ENCODE data around the gene OCRL.

Gene OCRL

DNA sequence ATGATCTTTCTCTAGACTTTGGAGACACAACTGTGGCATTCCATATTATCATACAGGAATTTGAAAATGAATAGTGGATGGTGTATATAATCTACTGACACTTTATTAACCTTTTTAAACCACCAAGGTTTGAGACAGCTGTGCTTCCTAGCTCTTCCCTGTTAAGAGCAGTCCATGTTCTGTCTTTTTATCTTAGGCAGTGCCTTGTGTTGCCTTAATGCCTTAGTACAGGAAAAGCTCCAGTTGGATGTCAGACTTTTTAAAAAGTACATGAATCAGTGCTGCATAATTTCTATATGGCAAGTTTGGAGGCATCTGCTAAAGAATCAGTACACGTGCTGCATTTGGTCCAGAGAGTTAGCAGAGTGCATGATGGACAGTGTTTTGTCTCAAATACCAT lies 45.1 kb downstream of the OCRL start:
- no peak for DNase-seq (ENCODE audit: low read depth in 2 of 3, low spot score in 1 of 3)

DNA sequence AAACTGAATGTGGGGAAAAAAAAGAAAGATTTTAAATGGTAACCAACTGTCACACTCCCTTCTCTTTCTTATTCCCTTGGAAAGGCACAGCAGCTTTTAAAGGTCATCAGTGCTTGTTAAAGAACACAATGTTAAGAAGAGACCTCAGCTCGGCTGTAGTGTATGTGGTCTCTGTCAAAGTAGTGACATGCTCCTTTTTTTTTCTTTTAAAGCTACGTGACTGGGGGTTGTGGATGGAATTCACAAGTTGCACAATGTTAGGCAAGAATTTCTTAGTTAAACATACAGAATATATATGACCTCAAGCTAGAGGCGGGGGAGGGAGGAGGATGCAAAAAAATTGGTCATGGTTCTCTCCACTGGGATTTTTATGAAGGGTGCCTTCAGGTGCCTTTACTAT lies 45.6 kb downstream of the OCRL start:
- DNase-seq (ENCODE audit: low read depth in 2 of 3, low spot score in 1 of 3) = no peak

DNA sequence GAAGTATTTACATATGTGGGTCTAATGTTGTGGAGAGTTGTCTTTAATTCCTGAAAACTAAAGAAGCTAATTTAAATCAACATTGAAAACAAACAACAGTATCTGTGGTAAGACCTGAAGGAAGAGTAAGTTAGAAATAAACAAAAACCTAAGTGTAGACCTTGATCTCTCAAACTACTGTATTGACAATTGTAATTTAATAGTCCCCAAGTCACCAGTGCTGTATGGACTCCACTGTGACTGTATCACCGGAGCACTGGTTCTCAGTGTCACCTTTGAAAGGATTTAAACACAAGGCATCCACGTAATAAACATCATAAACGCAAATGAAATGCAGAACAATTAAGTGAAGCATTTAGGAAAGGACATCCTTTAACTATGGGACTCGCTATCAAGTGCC lies 46.4 kb downstream of the OCRL start:
- no peak for DNase-seq (ENCODE audit: low read depth in 2 of 3, low spot score in 1 of 3)

DNA sequence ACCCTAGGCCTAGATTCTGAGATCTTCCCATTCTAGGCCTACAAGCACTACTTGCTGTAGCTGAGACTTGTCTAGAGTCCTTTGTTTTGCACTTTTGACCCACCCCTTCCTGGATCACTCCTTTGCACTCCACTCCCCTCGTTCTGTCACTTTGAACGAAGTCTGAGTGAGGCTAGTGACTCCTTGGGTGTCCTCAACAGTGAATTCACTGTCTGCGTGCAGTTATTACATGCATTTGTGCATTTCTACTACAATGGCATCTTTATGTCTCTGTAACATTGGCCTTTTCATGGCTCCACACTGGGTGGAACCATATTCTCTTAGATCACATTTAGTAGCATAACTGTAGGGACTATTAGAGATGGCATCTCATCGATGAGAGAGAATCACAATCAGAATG lies 50.5 kb downstream of the OCRL start:
- DNase-seq (ENCODE audit: low read depth in 2 of 3, low spot score in 1 of 3) = no peak

DNA sequence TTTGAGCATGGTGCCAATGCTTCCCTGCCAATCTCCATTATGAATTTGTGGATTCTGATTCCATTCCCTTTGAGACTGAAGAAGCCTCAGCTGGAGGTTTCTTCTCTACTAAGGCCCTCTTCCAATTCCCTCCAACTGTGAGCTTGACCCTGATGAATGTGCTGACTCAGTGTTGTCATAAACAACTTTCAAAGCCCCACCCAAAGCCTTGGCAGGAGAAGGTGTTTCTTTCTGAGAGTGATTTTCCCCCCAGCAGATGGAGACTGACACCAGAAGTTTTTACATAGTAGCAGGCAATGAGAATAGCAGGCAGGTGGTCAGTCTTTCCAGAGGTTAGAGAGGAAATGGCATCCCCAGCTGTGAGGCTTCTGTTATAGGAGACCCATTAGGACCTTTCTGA lies 53.1 kb downstream of the OCRL start:
- no peak for DNase-seq (ENCODE audit: low read depth in 2 of 3, low spot score in 1 of 3)

DNA sequence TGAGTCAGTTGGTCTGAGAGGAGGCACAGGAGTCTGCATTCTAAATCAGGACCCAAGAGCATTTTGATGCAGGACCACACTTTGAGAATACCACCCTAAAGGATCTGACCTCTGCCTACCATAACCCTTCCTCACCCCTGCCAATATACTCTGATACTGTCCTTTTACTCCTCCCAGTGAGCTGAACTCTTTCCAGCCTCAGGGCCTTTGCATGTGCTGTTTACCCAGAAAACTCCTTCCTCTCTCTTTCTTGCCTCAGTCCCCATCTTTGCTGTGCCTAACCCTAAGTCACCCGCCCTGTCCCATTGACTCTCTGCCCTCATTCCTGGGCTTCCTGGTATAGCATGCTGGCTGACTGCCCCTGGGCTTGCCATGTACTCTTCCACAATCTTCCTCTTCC lies 54.7 kb downstream of the OCRL start:
- DNase-seq (ENCODE audit: low read depth in 2 of 3, low spot score in 1 of 3) = no peak

DNA sequence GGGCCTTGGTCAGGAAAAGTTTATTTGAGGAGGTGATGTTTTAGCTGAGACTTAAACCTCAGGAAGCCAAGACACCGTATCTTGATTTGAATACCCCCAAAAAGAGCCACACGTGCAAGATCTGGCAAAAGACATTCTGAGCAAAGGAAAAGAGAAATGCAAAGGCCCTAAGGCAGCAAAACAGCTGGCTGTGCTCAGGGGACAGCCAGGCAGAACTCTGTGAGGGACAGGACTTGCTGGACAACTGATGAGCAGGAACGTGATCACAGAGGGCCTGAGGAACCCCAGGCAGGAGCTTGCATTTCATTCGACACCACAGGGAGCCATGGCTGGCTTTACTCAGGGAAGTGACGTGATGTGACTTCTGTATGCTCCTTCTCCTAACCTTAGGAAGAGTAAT lies 56.0 kb downstream of the OCRL start:
- DNase-seq (ENCODE audit: low read depth in 2 of 3, low spot score in 1 of 3) = no peak

DNA sequence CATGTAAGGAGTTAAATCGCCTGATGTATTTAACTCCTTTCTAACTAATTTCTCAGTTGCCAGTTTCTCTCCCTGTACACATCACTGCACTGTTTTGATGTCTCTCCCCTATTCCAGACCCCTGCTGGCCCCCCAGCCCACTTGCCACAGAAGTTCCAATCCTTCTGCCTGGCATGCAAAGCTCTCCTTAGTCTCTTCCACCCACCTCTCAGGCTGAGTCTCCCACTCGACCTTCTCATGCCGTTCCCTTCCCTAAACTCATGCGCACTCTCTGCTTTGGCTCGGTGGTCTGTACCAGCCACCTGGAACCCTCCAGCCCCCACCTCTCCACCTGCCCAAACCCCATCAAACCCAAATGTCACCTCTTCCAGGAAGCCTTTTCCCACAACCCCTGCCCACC lies 57.8 kb downstream of the OCRL start:
- no peak for DNase-seq (ENCODE audit: low read depth in 2 of 3, low spot score in 1 of 3)

DNA sequence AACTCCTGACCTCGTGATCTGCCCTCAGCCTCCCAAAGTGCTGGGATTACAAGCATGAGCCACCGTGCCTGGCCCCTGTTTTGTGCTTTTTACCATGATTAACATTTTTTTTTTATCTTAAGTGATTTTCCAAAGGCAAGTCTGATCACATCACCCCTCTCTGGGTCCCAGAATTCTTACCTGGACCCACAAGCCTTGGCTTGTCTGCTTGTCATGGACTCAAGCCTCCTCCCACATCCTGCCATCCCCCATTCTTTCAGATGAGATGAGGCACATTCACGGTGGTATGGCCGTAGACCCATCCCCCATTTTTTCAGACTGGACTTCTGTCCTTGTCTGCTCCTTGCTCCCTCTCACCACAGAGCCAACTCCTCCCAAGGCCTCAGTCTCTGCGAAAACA lies 59.4 kb downstream of the OCRL start:
- DNase-seq (ENCODE audit: low read depth in 2 of 3, low spot score in 1 of 3) = no peak

DNA sequence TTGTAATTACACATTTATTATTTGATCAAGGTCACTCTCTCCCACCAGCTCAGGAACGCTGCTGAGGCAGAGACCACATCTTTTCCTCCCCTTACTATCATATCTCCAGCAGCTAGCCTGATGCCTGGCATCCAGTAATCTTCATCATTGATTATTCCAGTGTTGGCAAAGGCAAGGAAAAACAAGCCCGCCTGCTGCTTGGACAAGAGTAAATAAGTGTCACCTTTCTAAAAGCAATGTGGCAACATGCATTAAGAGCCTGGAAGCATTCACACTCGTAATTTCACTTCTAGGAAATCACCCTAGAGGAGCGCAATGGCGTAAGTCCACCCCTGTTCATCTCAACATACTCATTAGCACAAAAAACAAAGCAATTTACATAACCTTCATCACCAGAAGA lies 59.9 kb downstream of the OCRL start:
- DNase-seq (ENCODE audit: low read depth in 2 of 3, low spot score in 1 of 3) = no peak

DNA sequence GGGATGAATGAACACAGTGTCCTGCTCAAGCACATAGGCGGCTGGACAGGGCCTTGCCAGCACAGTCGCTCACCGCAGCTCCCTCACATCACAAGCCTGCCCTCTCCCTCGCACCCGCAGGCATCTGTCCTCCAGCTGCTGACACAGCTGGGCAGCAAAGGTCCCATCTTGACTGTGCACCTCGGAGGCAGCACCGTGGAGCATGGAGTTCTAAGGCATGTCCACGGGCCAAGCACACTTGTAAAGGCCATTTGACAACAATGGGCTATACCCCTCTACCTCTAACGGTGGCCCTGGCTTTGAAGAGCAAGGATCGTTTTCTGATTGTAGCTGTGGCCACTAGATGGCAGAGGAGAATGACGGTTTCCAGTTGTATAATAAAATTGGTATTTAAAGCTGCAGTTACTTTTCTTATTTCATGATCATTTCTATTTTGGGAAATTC lies 60.9 kb downstream of the OCRL start:
- DNase-seq (ENCODE audit: low read depth in 2 of 3, low spot score in 1 of 3) = peak in 1 of 3 donors; percentile 18

DNA sequence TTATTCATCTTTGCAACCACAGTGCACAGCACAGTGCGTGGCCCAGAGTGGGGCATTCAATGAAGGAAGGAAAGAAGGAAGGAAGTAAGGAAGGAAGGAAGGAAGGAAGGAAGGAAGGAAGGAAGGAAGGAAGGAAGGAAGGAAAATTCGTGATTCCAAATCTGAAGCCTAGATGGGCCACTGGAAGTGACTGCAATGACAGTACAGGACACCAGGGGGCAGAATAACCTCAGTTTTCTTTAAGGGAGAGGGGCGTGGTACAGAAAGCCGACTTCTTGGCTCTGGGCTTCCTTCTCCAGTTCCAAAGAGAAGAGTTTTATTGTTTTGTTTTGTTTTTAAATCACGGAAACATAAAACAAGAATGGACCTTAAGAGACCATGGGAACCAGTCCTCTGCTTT lies 66.9 kb downstream of the OCRL start:
- peak; percentile 12 to 66 (median 32) for DNase-seq (ENCODE audit: low read depth in 2 of 3, low spot score in 1 of 3)

DNA sequence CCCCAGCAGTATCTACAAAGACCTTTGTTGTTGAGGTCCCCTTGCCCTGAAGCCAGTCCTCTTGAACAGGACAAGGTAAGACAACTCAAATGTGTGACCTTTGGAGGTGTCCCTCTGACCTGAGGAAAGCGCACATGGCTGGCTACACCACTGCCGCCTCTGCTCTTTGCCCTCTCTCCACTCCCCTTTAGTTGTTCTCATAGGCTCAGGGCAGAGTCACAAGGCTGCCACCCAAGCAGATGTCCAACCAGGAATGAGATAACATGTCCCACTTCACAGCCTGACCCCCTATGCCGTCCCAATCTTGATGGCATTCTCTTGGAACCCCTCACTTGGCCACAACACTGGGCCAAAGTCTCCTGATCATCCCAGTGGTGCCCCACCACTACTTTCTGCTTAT lies 68.4 kb downstream of the OCRL start:
- no peak for DNase-seq (ENCODE audit: low read depth in 2 of 3, low spot score in 1 of 3)

DNA sequence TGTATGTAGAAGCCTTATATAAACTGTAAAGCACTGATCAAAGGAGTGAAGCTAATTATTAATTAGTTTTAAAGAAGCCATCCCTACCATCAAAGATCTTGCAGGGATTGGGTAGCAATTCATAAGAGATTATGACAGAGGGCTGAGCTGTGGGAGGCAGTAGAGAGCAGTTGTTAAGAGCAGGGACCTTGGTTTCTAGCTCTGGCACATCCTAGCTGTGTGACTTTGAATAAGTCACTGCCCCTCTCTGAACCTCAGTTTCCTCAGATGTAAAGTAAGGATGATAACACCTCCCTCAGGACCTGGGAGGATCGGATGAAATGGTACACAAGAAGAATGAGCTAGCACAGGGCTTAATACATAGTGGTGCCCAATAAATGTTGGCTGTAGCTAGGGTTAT lies 69.3 kb downstream of the OCRL start:
- no peak for DNase-seq (ENCODE audit: low read depth in 2 of 3, low spot score in 1 of 3)

DNA sequence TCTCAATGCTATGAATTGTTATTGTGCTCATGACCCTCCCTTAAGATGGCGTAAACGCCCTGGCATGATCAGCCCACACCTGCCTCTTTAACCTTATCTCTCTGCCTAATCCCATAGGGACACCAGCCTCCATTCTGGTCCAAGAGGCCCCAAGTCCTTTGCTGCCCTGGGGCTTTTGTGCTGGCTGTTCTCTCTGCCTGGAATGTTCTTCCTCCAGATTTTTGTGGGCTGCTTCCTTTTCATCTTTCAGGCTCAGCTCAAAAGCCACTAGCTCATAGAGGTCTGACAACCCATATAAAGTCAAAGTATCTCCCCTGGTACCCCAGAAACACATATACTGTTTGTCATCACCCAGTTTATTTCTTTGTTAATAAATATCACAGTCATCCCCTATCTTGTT lies 72.3 kb downstream of the OCRL start:
- no peak for DNase-seq (ENCODE audit: low read depth in 2 of 3, low spot score in 1 of 3)

DNA sequence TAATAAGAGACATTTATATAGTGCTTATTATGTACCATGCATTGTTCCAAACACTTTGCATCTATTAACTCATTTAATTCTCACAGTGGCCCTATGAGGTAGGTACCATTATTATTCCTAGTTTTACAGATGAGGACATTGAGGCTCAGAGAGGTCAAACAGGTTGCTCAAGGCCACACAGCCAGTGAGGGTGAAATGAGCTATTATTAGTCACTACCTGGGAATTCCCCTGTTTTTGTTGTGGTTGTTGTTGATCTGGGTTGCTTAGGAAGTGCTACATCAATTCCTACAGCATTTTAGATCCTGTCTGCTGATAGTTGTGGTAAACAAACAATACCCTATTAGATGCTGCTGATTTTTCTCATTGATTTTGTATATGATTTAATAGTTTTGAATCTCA lies 73.5 kb downstream of the OCRL start:
- no peak for DNase-seq (ENCODE audit: low read depth in 2 of 3, low spot score in 1 of 3)

DNA sequence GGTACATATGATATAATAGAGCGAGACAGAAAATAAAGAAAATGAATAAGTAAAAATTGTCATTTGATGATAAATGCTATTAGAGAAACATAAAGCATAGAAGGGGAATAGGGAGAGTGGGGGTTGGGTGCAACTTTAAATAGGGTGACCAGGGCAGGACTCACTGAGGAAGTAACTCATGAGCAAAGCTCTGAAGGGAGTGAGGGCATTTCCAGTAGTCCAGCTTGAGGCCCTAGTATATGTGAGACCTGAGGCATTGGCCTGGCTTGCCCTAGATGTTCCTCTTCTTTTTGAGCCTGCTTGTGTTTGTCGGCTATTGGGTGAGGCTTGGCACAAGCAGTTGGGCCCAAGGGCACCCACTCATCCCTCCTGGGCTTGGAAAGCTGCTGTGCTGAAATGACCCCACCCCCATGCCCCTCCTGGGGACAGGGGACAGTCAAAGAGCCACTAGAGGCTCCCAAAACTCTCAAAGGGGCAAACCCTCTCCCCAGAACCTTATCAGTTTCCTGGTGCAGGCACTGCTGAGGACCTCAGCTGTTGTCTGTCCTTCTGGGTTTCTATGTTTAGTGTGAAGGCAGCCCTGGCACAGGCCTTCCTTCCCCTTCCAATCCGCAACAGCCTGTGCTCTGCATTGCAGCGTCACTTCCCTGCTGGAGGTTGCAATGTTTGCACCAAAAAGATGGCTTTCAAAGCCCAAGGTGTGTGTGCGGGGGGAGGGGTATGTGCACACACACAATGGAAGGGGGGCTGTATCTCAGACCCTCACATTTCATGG lies 74.6 kb downstream of the OCRL start:
- DNase-seq (ENCODE audit: low read depth in 2 of 3, low spot score in 1 of 3) = no peak

DNA sequence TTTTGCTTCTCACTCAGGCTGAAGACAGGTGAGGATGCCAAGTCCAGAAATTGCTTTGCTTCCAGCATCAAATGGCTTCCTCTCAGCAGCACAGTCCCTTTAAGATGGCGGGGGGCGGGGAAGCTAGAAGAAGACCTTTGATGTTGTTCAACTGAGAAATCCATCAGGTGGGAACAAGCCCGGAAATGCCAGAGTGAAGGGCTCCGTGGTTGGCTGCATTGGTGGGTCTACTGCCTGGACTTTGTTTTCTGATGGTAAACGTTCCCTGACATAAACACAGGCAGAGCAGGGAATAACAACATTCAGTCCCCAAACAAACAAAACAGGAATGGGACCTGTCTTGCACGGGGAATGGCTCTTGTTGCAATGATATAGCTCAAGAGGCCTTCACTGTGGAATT lies 77.4 kb downstream of the OCRL start:
- no peak for DNase-seq (ENCODE audit: low read depth in 2 of 3, low spot score in 1 of 3)

DNA sequence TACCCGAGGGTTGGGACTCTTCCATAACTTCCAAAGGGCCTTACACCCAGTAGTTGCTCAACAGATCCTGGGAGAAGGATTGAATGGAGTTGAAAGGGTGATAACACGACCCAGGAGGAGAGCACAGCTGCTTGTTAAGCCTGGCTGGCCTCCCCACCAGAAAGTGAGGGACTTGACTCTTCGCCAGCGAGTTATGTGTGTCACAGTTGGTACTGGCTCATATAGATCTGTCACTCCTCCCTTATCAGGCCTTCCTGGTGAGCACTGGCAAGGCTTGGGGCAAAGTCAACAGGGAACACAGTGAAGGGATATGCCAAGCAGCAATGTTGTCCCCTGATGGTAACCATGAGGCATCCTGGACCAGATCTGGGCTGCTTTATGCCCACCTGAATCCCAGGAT lies 78.9 kb downstream of the OCRL start:
- DNase-seq (ENCODE audit: low read depth in 2 of 3, low spot score in 1 of 3) = no peak

DNA sequence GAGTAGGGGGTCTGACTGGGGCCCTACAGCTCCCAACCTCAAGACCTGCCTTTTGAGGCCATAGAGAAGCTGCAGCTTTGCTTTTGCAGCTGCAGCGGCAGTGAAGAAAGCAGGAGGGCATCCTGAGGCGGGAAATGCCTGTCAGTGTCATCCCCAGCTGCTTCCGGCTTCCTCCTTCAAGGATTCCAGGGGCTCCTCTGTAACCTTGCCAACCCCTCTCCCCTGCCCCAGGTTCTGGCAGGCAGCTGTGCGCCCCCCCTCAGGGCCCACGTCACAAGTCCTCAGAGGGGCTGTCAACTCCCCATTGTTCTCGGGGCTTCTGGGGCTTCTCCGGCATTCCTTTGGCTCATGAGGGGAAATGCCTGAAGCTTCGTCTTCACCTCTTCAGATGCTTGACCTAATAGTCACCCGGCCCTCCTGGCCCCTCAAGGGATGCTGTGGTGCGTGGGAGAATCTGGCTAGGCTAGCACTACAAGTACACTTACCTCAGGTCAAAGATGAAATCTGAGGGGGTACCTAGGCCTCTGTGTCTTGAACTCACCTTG lies 82.8 kb downstream of the OCRL start:
- no peak for DNase-seq (ENCODE audit: low read depth in 2 of 3, low spot score in 1 of 3)

DNA sequence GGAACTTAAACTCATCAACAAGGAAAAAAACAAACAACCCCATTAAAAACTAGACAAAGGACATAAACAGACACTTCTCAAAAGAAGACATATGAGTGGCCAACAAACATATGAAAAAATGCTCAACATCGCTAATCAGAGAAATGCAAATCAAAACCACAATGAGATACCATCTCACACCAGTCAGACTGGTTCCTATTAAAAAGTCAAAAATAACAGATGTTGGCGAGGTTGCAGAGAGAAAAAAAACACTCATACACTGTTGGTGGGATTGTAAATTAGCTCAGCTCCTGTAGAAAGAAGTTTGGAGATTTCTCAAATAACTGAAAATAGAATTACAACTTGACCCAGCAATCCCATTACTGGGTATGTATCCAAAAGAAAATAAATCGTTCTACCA lies 86.0 kb downstream of the OCRL start:
- no peak for DNase-seq (ENCODE audit: low read depth in 2 of 3, low spot score in 1 of 3)

DNA sequence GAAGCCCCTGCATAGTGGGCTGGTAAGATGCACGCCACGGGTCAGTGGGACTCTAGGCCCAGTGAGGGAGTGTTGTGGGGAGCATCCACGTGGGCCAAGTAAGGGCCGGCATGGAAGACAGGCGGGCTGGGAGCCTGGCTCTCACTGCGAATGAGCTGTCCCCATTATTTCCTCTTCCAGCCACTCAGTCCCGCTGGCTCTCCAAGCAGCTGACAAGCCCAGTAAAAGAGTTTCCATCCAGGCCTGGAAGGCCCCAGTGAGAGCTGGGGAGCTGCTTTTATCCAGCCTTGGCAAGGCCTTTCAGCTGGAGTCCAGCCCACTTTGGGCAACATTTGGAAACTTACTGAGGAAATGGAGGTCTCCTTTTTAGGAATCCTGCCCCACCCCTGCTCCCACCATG lies 89.8 kb downstream of the OCRL start:
- no peak for DNase-seq (ENCODE audit: low read depth in 2 of 3, low spot score in 1 of 3)

DNA sequence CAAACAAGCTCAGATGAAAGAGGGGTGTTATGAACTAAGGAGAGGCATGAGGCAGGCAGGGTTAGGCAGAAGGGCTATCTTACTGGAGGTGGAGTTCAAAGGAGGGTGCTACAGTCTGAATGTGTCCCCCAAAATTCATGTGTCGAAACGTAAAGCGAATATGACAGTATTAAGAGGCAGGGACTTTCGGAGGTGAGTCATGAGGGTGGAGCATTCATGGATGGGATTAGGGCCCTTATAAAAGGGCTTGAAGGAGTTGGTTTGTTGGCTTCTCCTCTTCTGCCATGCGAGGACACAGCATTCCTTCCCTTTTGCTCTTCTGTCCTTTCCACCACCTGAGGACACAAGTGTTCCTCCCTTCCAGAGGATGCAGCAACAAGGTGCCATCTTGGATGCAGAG lies 91.8 kb downstream of the OCRL start:
- no peak for DNase-seq (ENCODE audit: low read depth in 2 of 3, low spot score in 1 of 3)
